K562 (cell line): ENCODE measurements around the gene FSTL4. TPM values are rescaled to one million over a fixed set of nuclear protein-coding genes. Genes with fewer than 3 reads are reported as not detected.
A peak's percentile ranks its signal among the peaks of the same experiment; 100 is the strongest.

ENCODE experiments used
- CTBP1 ChIP-seq: fragments of 450-650 bp; IDR thresholded peaks from 2 replicates; pipeline ENCODE4 v1.6.1; 2016; ENCODE audit warnings: borderline replicate concordance
- CXXC5 ChIP-seq: fragments of 250-450 bp; sonication (Bioruptor Pico); IDR thresholded peaks from 2 replicates; pipeline ENCODE4 v1.8.0; 2022; ENCODE audit warnings: inconsistent platforms, mild to moderate bottlenecking, moderate library complexity
- ILK ChIP-seq: fragments of 450-650 bp; IDR thresholded peaks from 2 replicates; pipeline ENCODE4 v1.6.1; 2016; ENCODE audit warnings: missing genetic modification characterization, low read depth, mild to moderate bottlenecking, missing compliant biosample characterization, moderate library complexity, borderline replicate concordance
- MIER1 ChIP-seq: fragments of 450-650 bp; IDR thresholded peaks from 2 replicates; pipeline ENCODE4 v1.6.1; 2016; ENCODE audit warnings: antibody characterized with exemption, mild to moderate bottlenecking, low read depth
- RB1 ChIP-seq: fragments of 450-650 bp; IDR thresholded peaks from 2 replicates; pipeline ENCODE4 v1.6.1; 2017; ENCODE audit warnings: low read depth, mild to moderate bottlenecking
- RCOR1 ChIP-seq, 2 experiments: IDR thresholded peaks; 2 replicates each; pipeline ENCODE4 v1.6.1; 2012; ENCODE audit warnings: low read depth in 2 of 2, low read length in 2 of 2, borderline replicate concordance in 1 of 2, improper control_type of control experiment in 1 of 2
- ZFP36 ChIP-seq: fragments of 150-350 bp; IDR thresholded peaks from 2 replicates; pipeline ENCODE4 v1.6.1; 2018; ENCODE audit warnings: low read length, low read depth; ENCODE audit not compliant: partially characterized antibody
- polyA plus RNA-seq, 8 experiments: library from polyadenylated mRNA; depleted of rRNA in 4 of 8; stranded (reverse) in 5 of 8; unstranded in 3 of 8; fragments of >200 nt; fragmentation: Nextera tagmentation in 2 of 8; fragmentation: Illumina TruSeq in 1 of 8; extraction: Ambion mirVana in 2 of 8; extraction: Trizol in 1 of 8; gene quantifications; 2 replicates each; pipeline versions ENCODE4 v1.2.1 to v1.2.3, GENCODE V29; 2011 to 2014; ENCODE audit warnings: inconsistent platforms in 1 of 8, missing spikeins in 1 of 8
- total RNA-seq, 7 experiments: library from RNA; depleted of rRNA in 6 of 7; stranded (reverse); fragments of >200 nt in 6 of 7; fragmentation: Illumina TruSeq in 2 of 7; extraction: Trizol in 2 of 7; gene quantifications; 2 replicates each; pipeline versions ENCODE4 v1.2.1 to v1.2.3, GENCODE V29; 2011 to 2021; ENCODE audit warnings: low replicate concordance in 1 of 7
- TF ChIP-seq, protein P1 (sequence below), 3 experiments: IDR thresholded peaks in 2 of 3; conservative IDR thresholded peaks in 1 of 3; 2 replicates each; pipeline ENCODE4 v1.5.1; 2011 to 2012; ENCODE audit warnings: low read length in 3 of 3, mild to moderate bottlenecking in 3 of 3, control low read depth in 2 of 3, improper control_type of control experiment in 1 of 3, inconsistent platforms in 1 of 3, low read depth in 1 of 3, mixed read lengths in 1 of 3, moderate library complexity in 1 of 3; ENCODE audit not compliant: insufficient read depth in 2 of 3
- TF ChIP-seq, protein P2 (sequence below): fragments of 450-650 bp; IDR thresholded peaks from 2 replicates; pipeline ENCODE4 v1.6.1; 2016
- TF ChIP-seq, protein P3 (sequence below): fragments of 250-450 bp; sonication (Bioruptor Pico); IDR thresholded peaks from 2 replicates; pipeline ENCODE4 v1.8.0; 2021; ENCODE audit warnings: moderate library complexity, mild to moderate bottlenecking, inconsistent platforms

FSTL4 gene
- total and polyA plus RNA-seq, 9 of the 15 experiments (the other 6 are each of a cell fraction or from before 2014, with no cell fraction given), result 0.08 to 0.18 (median 0.10) TPM; not detected in 5

DNA sequence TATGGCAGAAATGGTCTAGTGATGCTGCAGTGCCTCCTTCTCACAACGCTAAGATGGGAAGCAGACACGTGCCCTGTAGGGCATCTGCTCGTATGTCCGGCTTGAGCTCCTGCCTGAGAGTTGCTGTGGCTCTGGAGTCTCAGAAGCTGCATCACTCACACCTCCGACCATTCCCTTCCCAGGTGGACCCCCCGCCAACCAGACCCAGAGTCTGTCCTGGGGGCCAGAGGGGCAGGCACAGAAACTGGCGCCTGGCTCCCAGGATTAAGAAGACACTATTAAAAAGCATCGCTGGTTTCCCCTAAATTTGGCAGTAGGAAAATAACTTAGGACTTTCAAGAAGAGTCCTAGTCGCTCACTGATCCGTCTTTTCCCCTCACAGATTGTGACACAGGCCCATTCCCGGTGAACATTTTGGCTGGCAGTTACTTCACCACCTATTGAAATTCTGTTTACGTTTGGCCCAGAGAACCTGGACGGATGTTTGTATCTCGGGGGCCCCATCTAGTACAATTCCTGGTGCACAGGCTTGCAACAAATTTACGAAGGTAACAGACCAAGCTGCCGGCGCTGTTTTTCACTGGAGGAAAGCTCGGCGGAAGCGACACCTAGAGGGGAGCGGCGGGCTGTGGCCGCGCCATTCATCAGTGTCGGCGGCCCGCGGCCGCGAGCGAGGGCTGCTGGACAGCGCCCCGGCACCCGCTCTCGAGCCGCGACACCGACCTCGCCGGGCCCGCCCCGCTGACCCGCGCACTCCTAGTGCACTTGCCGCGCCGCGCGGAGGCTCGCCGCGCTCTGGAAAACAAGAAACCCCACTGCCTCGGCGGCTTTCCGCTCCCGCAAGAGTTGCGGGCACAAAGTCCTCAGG, 1.6 kb downstream of the FSTL4 start (continued):
- TF ChIP-seq, protein P1, sequence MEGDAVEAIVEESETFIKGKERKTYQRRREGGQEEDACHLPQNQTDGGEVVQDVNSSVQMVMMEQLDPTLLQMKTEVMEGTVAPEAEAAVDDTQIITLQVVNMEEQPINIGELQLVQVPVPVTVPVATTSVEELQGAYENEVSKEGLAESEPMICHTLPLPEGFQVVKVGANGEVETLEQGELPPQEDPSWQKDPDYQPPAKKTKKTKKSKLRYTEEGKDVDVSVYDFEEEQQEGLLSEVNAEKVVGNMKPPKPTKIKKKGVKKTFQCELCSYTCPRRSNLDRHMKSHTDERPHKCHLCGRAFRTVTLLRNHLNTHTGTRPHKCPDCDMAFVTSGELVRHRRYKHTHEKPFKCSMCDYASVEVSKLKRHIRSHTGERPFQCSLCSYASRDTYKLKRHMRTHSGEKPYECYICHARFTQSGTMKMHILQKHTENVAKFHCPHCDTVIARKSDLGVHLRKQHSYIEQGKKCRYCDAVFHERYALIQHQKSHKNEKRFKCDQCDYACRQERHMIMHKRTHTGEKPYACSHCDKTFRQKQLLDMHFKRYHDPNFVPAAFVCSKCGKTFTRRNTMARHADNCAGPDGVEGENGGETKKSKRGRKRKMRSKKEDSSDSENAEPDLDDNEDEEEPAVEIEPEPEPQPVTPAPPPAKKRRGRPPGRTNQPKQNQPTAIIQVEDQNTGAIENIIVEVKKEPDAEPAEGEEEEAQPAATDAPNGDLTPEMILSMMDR (IDR thresholded peaks at IDR 0.05 in 2 of 3, conservative IDR thresholded peaks at IDR 0.05 in 1 of 3; ENCODE audit: insufficient read depth in 2 of 3, low read depth in 1 of 3, low read length in 3 of 3), result peak; percentile 42 to 80 (median 60); a peak in 5 of 6 replicates
- TF ChIP-seq, protein P2, sequence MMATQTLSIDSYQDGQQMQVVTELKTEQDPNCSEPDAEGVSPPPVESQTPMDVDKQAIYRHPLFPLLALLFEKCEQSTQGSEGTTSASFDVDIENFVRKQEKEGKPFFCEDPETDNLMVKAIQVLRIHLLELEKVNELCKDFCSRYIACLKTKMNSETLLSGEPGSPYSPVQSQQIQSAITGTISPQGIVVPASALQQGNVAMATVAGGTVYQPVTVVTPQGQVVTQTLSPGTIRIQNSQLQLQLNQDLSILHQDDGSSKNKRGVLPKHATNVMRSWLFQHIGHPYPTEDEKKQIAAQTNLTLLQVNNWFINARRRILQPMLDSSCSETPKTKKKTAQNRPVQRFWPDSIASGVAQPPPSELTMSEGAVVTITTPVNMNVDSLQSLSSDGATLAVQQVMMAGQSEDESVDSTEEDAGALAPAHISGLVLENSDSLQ, result peak; percentile 80
- TF ChIP-seq RCOR1 (IDR thresholded peaks at IDR 0.05; ENCODE audit: borderline replicate concordance in 1 of 2, low read depth in 2 of 2, low read length in 2 of 2), result peak in 1 of 2 experiments; percentile 41; a peak in 1 of 4 replicates
- peak; percentile 60; the same call in 1 of the 2 replicates for TF ChIP-seq RB1
- peak; percentile 50; the same call in 1 of the 2 replicates for TF ChIP-seq CTBP1
- peak; percentile 10 for TF ChIP-seq ZFP36
- TF ChIP-seq, protein P3, sequence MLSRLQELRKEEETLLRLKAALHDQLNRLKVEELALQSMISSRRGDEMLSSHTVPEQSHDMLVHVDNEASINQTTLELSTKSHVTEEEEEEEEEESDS, result no peak
- no peak for TF ChIP-seq ILK (tag)
- TF ChIP-seq MIER1, result 0 out of 2 replicates have a peak, but pooled peaks have one; percentile 57
- peak; percentile 61 for TF ChIP-seq CXXC5
